ENCODE data around the gene ZMIZ1.

DNA sequence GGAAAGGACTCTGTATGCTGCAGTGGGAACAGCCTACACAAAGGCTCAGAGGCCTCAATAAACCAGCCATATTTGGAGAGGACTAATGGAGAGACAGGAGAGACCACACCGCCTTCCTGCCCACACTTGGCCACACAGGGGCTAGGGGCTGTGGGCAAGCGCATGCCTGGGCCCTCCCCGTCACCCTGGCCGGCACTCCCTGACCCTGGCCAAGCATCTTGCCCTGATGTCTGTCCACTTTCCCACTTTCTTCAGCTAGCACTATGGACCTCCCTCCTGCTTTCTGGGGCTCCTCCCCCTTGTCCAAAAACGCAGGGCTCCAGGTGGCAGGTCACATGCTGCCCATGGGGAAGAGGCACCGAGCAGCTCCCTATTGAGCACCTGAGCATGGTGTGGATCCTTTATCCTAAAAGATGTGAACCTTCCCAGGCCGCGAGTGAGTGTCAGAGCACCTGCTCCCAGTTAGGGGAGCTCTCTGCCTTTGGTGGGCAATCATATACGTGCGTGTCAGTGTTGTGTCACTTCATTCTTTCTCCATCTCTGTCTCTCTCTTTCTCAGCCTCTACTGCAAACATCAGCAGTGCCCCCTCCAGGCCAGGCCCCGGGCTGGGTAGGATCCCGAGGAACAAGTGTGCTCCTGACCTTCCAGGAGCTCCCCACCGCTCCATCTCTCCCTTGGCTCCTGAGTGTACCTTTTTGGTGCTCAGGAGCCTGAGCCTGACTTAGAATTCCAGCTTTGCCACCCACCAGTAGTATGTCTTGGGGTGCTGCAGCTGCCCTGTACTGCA is 74.0 kb downstream of the ZMIZ1 start:
- TF ChIP-seq, protein P1, sequence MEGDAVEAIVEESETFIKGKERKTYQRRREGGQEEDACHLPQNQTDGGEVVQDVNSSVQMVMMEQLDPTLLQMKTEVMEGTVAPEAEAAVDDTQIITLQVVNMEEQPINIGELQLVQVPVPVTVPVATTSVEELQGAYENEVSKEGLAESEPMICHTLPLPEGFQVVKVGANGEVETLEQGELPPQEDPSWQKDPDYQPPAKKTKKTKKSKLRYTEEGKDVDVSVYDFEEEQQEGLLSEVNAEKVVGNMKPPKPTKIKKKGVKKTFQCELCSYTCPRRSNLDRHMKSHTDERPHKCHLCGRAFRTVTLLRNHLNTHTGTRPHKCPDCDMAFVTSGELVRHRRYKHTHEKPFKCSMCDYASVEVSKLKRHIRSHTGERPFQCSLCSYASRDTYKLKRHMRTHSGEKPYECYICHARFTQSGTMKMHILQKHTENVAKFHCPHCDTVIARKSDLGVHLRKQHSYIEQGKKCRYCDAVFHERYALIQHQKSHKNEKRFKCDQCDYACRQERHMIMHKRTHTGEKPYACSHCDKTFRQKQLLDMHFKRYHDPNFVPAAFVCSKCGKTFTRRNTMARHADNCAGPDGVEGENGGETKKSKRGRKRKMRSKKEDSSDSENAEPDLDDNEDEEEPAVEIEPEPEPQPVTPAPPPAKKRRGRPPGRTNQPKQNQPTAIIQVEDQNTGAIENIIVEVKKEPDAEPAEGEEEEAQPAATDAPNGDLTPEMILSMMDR (IDR thresholded peaks at IDR 0.05), result no peak
- no peak for TF ChIP-seq POLR2A (IDR thresholded peaks at IDR 0.05)
